CD4-positive, CD25-positive, alpha-beta regulatory T cell (primary cell): ENCODE measurements around the gene S1PR1. TPM values are rescaled to one million over a fixed set of nuclear protein-coding genes. Genes with fewer than 3 reads are reported as not detected.

Source experiments
- ATAC-seq, 2 donors: fragments of 150-1000 bp; cut with Tn5 transposase; one replicate each; pipeline ENCODE4 v1.10.0; 2021; ENCODE audit warnings: low read depth in 2 of 2, moderate number of reproducible peaks in 2 of 2, moderate library complexity in 1 of 2
- DNase-seq, 3 donors: peaks; one replicate each; pipeline versions ENCODE4 v3.0.0 to v3.0.0-alpha.2; 2012 to 2022; ENCODE audit warnings: mixed read lengths in 1 of 3
- H3K27ac ChIP-seq: one replicate; pipeline ENCODE4 v1.7.0; 2013; ENCODE audit warnings: mild to moderate bottlenecking, low read length; ENCODE audit not compliant: insufficient read depth, poor library complexity, severe bottlenecking
- H3K27me3 ChIP-seq: one replicate; pipeline ENCODE4 v1.7.0; 2013; ENCODE audit warnings: low read length; ENCODE audit not compliant: control insufficient read depth, insufficient read depth
- H3K36me3 ChIP-seq: one replicate; pipeline ENCODE4 v1.7.0; 2013; ENCODE audit warnings: mild to moderate bottlenecking, low read length, moderate library complexity; ENCODE audit not compliant: control insufficient read depth, insufficient read depth
- H3K4me1 ChIP-seq: 2 replicates; pipeline ENCODE4 v1.7.0; 2013; ENCODE audit warnings: mild to moderate bottlenecking, low read length; ENCODE audit not compliant: insufficient read depth, control insufficient read depth, poor library complexity, severe bottlenecking
- H3K4me3 ChIP-seq: one replicate; pipeline ENCODE4 v1.7.0; 2013; ENCODE audit warnings: low read depth, mild to moderate bottlenecking, low read length, moderate library complexity
- H3K9me3 ChIP-seq, 2 experiments: 1 replicate in 1 of 2; 2 replicates in 1 of 2; pipeline ENCODE4 v1.7.0; 2013; ENCODE audit warnings: low read length in 2 of 2, mild to moderate bottlenecking in 1 of 2, moderate library complexity in 1 of 2; ENCODE audit not compliant: control insufficient read depth in 2 of 2
- H3K27ac Mint-ChIP-seq, 3 donors: one replicate each; pipeline ENCODE4 v1.8.0; 2020 to 2022; ENCODE audit warnings: mild to moderate bottlenecking in 3 of 3, mixed read lengths in 3 of 3, moderate library complexity in 2 of 3
- H3K27me3 Mint-ChIP-seq: one replicate; pipeline ENCODE4 v1.8.0; 2022; ENCODE audit warnings: mild to moderate bottlenecking, mixed read lengths
- H3K36me3 Mint-ChIP-seq: one replicate; pipeline ENCODE4 v1.8.0; 2020; ENCODE audit warnings: mixed read lengths
- H3K4me1 Mint-ChIP-seq, 4 donors: one replicate each; pipeline ENCODE4 v1.8.0; 2020 to 2022; ENCODE audit warnings: mixed read lengths in 4 of 4, mild to moderate bottlenecking in 1 of 4
- H3K4me3 Mint-ChIP-seq, 4 donors: one replicate each; pipeline ENCODE4 v1.8.0; 2020 to 2022; ENCODE audit warnings: mild to moderate bottlenecking in 4 of 4, mixed read lengths in 4 of 4, moderate library complexity in 3 of 4
- H3K9me3 Mint-ChIP-seq, 7 donors: one replicate each; pipeline ENCODE4 v1.8.0; 2020 to 2022; ENCODE audit warnings: mixed read lengths in 7 of 7, mild to moderate bottlenecking in 3 of 7, moderate library complexity in 2 of 7
- polyA plus RNA-seq, 4 donors: library from polyadenylated mRNA; unstranded; fragments of 300-500 nt; fragmentation: Illumina TruSeq; gene quantifications; one replicate each; pipeline ENCODE4 v1.2.3, GENCODE V29; 2021
- total RNA-seq: library from RNA; stranded (reverse); gene quantifications from one replicate; pipeline ENCODE4 v1.2.3, GENCODE V29; 2022

S1PR1 gene
- total and polyA plus RNA-seq, 5 donors from 2014 or later: 131 to 191 (median 155) TPM

- Histone ChIP-seq H3K4me3 (peak overlapping the region; percentile 39), H3K4me1 (peaks cover 53% of the 10 kb centered on the region), H3K36me3 (no peaks in the 10 kb centered on the region), H3K9me3 (peaks cover 0 to 2% of the 10 kb centered on the region in 2 experiments), H3K27me3 (no peaks in the 10 kb centered on the region), H3K27ac (no peak overlapping the region)
- Mint-ChIP-seq H3K9me3 (peaks cover 0 to 16% (median 1%) of the 10 kb centered on the region in 7 donors), H3K4me1 (peaks cover 19 to 66% (median 50%) of the 10 kb centered on the region in 4 donors), H3K27me3 (no peaks in the 10 kb centered on the region), H3K4me3 (peak overlapping the region in 3 of 4 donors; percentile 11 to 21 (median 16)), H3K36me3 (no peaks in the 10 kb centered on the region), H3K27ac (peak overlapping the region in 1 of 3 donors; percentile 54)
- no peak for ATAC-seq
- DNase-seq: no peak
These were observed 38.9 kb downstream of the S1PR1 start for GRCh38 chr1:101275672-101276071.

GRCh38 chr1:101276818-101277217 is 40.0 kb downstream of the S1PR1 start:
- Histone ChIP-seq H3K9me3 (no peaks in the 10 kb centered on the region), H3K4me1 (peaks cover 63% of the 10 kb centered on the region), H3K27ac (no peak overlapping the region), H3K4me3 (no peak overlapping the region), H3K36me3 (no peaks in the 10 kb centered on the region), H3K27me3 (no peaks in the 10 kb centered on the region)
- Mint-ChIP-seq H3K4me3 (peak overlapping the region in 1 of 4 donors; percentile 11), H3K4me1 (peaks cover 23 to 77% (median 57%) of the 10 kb centered on the region in 4 donors), H3K9me3 (peaks cover 0 to 7% (median 0%) of the 10 kb centered on the region in 7 donors), H3K27me3 (no peaks in the 10 kb centered on the region), H3K27ac (peak overlapping the region in 1 of 3 donors; percentile 89), H3K36me3 (no peaks in the 10 kb centered on the region)
- DNase-seq (no peak), ATAC-seq (no peak)

DNA sequence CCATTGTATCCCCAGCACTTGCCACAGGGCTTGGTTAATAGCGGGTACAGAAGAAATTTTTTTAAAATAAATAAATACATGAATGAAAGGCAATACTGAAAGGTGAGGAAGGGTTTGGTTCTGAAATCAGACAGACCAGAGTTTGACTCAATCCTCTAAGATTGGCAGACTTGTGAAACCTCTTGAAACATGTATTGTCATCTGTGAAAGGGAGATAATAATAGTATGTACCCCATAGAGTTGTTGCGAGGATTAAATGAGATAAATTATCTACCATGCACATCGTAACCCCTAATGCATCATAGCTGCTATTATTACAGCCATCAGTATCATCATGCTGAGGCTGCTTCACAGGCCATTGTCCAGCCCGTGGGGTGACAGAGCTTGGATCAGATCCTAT is 41.4 kb downstream of the S1PR1 start:
- H3K4me3 Mint-ChIP-seq: peak overlapping the region in 3 of 4 donors; percentile 72 to 87 (median 85)
- H3K27me3 Mint-ChIP-seq: no peaks in the 10 kb centered on the region
- no peaks in the 10 kb centered on the region for H3K36me3 Mint-ChIP-seq
- peaks cover 0 to 2% (median 0%) of the 10 kb centered on the region in 7 donors for H3K9me3 Mint-ChIP-seq
- Histone ChIP-seq H3K4me1 (peaks cover 64% of the 10 kb centered on the region), H3K9me3 (no peaks in the 10 kb centered on the region), H3K27me3 (no peaks in the 10 kb centered on the region), H3K27ac (peak overlapping the region; percentile 69), H3K36me3 (no peaks in the 10 kb centered on the region), H3K4me3 (peak overlapping the region; percentile 76)
- H3K27ac Mint-ChIP-seq: peak overlapping the region; percentile 89 to 100 (median 96)
- DNase-seq: no peak
- no peak for ATAC-seq
- H3K4me1 Mint-ChIP-seq: peaks cover 32 to 84% (median 63%) of the 10 kb centered on the region in 4 donors

- H3K27ac Mint-ChIP-seq: peak overlapping the region; percentile 89 to 100 (median 96)
- peaks cover 0 to 2% (median 0%) of the 10 kb centered on the region in 7 donors for H3K9me3 Mint-ChIP-seq
- peak overlapping the region; percentile 69 for H3K27ac ChIP-seq
- peaks cover 70% of the 10 kb centered on the region for H3K4me1 ChIP-seq
- no peaks in the 10 kb centered on the region for H3K36me3 ChIP-seq
- no peaks in the 10 kb centered on the region for H3K27me3 ChIP-seq
- peaks cover 32 to 87% (median 63%) of the 10 kb centered on the region in 4 donors for H3K4me1 Mint-ChIP-seq
- peak overlapping the region; percentile 76 for H3K4me3 ChIP-seq
- no peaks in the 10 kb centered on the region for H3K9me3 ChIP-seq
- H3K36me3 Mint-ChIP-seq: no peaks in the 10 kb centered on the region
- ATAC-seq: peak; percentile 84 to 87
- peak overlapping the region; percentile 1 to 87 (median 78) for H3K4me3 Mint-ChIP-seq
- DNase-seq: peak in 1 of 3 donors; percentile 75
- no peaks in the 10 kb centered on the region for H3K27me3 Mint-ChIP-seq
These were observed 42.0 kb downstream of the S1PR1 start for GRCh38 chr1:101278845-101279244.

DNA sequence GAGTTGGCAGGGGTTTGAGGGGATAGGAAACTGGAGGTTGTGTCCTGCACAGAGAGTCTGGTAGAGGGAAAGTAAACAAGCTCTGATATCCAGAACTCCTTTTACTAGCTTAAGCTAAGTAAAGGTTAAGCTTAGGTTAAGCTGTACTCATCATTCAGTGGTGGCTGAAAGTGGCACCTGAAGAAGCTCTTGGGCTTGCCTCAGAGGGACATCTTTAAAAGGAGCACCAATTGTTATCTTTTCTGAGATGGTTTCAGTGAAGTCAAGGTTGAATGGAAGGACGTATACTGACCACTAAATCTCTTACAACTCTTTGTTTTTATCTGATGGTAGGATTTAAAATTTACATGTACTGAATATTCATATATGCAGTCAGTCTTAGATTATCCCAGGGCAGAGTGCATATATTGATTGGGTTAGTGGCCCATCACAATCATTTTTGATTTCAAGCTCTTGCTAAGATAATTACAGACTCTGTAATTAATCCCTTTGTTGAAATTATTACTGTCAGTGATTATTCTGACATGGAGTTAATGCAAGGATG is 43.3 kb downstream of the S1PR1 start:
- ATAC-seq (no peak), DNase-seq (no peak)
- Mint-ChIP-seq H3K4me3 (peak overlapping the region; percentile 23 to 87 (median 57)), H3K9me3 (peaks cover 0 to 2% (median 0%) of the 10 kb centered on the region in 7 donors), H3K36me3 (no peaks in the 10 kb centered on the region), H3K27ac (peak overlapping the region; percentile 89 to 100 (median 96)), H3K27me3 (no peaks in the 10 kb centered on the region), H3K4me1 (peaks cover 28 to 93% (median 70%) of the 10 kb centered on the region in 4 donors)
- no peaks in the 10 kb centered on the region for H3K27me3 ChIP-seq
- peaks cover 80% of the 10 kb centered on the region for H3K4me1 ChIP-seq
- peak overlapping the region; percentile 22 for H3K4me3 ChIP-seq
- H3K27ac ChIP-seq: no peak overlapping the region
- H3K36me3 ChIP-seq: no peaks in the 10 kb centered on the region
- H3K9me3 ChIP-seq: no peaks in the 10 kb centered on the region

GRCh38 chr1:101280942-101281654 is 44.3 kb downstream of the S1PR1 start:
- H3K4me3 ChIP-seq: no peak overlapping the region
- no peak for DNase-seq
- no peak overlapping the region for H3K27ac ChIP-seq
- no peaks in the 10 kb centered on the region for H3K27me3 ChIP-seq
- Mint-ChIP-seq H3K27ac (peak overlapping the region in 2 of 3 donors; percentile 17 to 63), H3K36me3 (no peaks in the 10 kb centered on the region), H3K4me1 (peaks cover 37 to 93% (median 73%) of the 10 kb centered on the region in 4 donors), H3K27me3 (no peaks in the 10 kb centered on the region), H3K9me3 (peaks cover 0 to 2% (median 0%) of the 10 kb centered on the region in 7 donors), H3K4me3 (peak overlapping the region in 2 of 4 donors; percentile 1 to 8)
- no peak for ATAC-seq
- H3K9me3 ChIP-seq: no peaks in the 10 kb centered on the region
- H3K36me3 ChIP-seq: no peaks in the 10 kb centered on the region
- peaks cover 78% of the 10 kb centered on the region for H3K4me1 ChIP-seq

DNA sequence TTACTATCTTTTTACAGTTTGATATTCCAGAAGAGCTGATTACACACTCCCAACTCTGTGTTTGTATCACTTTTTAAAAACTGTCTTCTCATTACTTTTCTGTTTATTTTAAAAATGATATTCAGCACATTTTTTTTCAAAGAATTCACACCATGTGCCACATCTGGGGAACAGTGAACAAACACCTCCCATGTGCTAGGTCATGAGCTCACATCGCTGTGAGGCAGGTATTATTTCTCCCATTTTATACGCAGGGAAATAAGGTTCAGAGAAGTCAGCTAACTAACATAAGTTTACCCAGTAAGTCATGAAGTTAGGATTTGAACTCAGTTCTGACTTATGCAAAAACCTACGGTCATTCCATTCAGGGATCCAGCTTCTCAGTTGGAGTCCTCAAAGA is 44.9 kb downstream of the S1PR1 start:
- Histone ChIP-seq H3K36me3 (no peaks in the 10 kb centered on the region), H3K27me3 (no peaks in the 10 kb centered on the region), H3K9me3 (no peaks in the 10 kb centered on the region), H3K4me1 (peaks cover 78% of the 10 kb centered on the region), H3K27ac (no peak overlapping the region), H3K4me3 (no peak overlapping the region)
- Mint-ChIP-seq H3K36me3 (no peaks in the 10 kb centered on the region), H3K9me3 (peaks cover 0 to 2% (median 0%) of the 10 kb centered on the region in 7 donors), H3K4me3 (no peak overlapping the region), H3K27me3 (no peaks in the 10 kb centered on the region), H3K4me1 (peaks cover 39 to 93% (median 73%) of the 10 kb centered on the region in 4 donors), H3K27ac (no peak overlapping the region)
- no peak for DNase-seq
- ATAC-seq: no peak
